Coronary artery (tissue), 2 donors: Measurements from ENCODE around the gene GRK2.

ENCODE experiments used
- DNase-seq: peaks from one replicate; pipeline ENCODE4 v3.0.0-alpha.2; 2017; ENCODE audit warnings: low spot score
- H3K27ac ChIP-seq, 2 donors: fragments of 200-600 bp; sonication (generic); one replicate each; pipeline ENCODE4 v1.5.1; 2016 to 2019
- H3K4me3 ChIP-seq: fragments of 200-600 bp; sonication (generic); 2 replicates; pipeline ENCODE4 v1.5.1; 2016; ENCODE audit warnings: mild to moderate bottlenecking, moderate library complexity
- TF ChIP-seq, protein P1 (sequence below): fragments of 200-600 bp; sonication (generic); IDR thresholded peaks from one replicate; pipeline ENCODE4 v1.5.1; 2019; ENCODE audit warnings: antibody characterized with exemption

The GRK2 gene

DNA sequence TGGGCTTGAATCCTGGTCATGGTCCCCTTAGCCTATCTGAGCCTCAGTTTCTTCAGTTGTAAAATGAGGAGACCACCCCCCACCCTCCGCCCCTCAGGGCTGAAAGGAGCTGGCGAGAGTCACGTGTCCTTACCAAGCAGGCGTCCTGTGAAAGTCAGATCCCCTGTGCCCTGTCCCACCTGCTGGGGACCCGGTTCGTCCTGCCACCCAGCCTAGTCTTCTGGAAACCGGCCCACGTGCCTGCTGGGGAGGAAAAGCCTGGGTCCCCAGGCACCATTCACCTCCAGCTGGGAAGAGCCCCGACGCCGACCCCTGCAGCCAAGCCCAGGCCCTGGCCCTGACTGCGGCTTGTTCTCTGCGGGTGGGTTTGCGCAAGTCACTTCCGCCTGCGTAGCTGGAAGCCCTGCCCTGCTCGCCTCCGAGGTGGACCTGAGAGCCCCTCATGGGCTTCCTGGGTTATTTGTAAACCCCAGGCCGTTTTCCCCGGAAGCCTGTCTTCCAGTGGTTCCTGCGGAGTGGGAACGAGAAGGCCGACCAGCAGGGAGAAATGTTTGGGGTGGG, 36.4 kb downstream of the GRK2 start:
- Histone ChIP-seq H3K4me3 (peak overlapping the region; percentile 100), H3K27ac (peak overlapping the region; percentile 76 to 90)
- peak; percentile 75 for DNase-seq
- TF ChIP-seq, protein P1, sequence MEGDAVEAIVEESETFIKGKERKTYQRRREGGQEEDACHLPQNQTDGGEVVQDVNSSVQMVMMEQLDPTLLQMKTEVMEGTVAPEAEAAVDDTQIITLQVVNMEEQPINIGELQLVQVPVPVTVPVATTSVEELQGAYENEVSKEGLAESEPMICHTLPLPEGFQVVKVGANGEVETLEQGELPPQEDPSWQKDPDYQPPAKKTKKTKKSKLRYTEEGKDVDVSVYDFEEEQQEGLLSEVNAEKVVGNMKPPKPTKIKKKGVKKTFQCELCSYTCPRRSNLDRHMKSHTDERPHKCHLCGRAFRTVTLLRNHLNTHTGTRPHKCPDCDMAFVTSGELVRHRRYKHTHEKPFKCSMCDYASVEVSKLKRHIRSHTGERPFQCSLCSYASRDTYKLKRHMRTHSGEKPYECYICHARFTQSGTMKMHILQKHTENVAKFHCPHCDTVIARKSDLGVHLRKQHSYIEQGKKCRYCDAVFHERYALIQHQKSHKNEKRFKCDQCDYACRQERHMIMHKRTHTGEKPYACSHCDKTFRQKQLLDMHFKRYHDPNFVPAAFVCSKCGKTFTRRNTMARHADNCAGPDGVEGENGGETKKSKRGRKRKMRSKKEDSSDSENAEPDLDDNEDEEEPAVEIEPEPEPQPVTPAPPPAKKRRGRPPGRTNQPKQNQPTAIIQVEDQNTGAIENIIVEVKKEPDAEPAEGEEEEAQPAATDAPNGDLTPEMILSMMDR: no peak

DNA sequence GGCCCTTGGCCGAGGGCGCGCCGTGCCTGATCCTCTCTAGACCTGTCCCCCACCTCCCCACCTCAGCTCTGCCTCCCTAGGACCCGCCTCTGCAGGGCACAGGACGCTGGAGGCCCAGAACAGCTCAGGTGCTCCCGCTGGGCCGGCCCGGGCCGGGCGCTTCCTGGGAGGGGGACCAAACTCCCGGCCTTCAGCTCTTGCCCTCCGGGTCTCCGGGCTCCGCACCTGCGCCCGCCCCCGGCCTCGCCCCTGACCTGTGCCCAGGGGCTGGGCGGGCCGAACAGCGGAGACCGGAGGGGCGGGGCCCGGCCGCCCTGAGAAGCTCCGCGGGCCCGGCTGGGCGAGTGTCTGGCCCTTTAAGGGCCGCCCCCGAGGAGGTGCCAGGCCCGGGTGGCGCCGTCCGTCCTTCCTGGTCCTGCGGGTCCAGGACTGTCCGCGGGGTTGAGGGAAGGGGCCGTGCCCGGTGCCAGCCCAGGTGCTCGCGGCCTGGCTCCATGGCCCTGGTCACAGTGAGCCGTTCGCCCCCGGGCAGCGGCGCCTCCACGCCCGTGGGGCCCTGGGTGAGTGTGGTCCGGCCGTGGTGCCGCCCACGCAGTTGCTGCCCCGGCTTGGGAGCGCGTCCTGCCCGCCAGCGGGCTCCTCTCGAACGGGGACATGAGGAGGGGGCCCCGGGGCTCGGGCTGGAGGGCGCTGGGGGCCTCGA, 37.0 kb downstream of the GRK2 start, which contains the start of gene SSH3:
SSH3 (plus strand) TSS at position 399 of the 703 bp plus-strand sequence; CDS start at position 495, 96 bp downstream.
- TF ChIP-seq, protein P1: no peak
- peak; percentile 80 for DNase-seq
- peak within 1 kb of the TSS; percentile 100 for H3K4me3 ChIP-seq
- H3K27ac ChIP-seq: peak within 1 kb of the TSS; percentile 76 to 90

DNA sequence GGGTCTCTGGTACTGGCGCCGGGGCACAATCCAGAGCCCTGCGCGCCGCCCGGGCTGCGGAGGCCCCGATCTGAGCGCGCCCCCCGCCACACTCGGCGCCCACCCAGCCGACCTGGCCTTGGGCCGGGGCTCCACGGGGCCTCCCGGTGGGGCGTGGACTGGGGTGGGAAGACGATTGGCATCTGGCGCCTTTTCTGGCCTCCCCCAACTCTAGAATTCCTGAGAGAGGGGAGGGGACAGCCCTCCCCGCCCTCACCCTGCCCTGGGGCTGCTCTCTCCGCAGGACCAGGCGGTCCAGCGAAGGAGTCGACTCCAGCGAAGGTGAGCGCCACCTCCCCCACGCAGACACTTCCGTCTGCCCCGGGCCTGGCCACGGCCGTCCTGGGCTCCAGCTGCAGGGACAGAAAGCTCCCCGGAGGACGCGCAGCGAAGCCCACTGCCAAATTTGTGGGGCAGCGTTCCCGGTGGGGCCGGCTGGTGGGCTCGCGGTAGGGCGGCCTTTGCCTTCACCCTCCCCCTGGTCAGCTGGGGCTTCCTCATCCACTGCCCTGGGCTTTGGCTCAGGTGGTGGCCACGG, 37.6 kb downstream of the GRK2 start:
- DNase-seq: no peak
- TF ChIP-seq, protein P1: no peak
- peak overlapping the region; percentile 100 for H3K4me3 ChIP-seq
- peak overlapping the region; percentile 76 to 90 for H3K27ac ChIP-seq

DNA sequence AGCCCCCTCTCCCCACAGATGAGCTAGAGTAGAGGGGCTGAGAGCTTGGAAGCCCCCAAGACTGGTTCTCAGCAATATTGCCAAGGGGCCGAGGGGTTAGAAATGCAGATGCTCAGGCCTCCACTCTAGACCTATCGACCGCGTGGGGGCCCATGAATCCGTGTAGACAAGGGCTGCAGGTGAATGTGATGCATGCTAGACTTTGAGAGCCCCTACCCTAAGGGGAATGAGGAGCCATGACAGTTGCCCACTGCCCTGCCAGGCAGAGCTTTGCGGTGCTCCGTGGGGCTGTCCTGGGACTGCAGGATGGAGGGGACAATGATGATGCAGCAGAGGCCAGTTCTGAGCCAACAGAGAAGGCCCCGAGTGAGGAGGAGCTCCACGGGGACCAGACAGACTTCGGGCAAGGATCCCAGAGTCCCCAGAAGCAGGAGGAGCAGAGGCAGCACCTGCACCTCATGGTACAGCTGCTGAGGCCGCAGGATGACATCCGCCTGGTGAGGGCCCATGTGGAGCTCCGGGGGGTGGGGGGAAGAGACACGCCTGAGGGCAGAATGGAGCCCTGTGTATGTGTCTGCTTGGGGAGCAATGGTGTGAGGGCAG, 38.3 kb downstream of the GRK2 start:
- Histone ChIP-seq H3K27ac (peak overlapping the region in 1 of 2 donors; percentile 90), H3K4me3 (peak overlapping the region; percentile 100)
- TF ChIP-seq, protein P1: no peak
- DNase-seq: peak; percentile 67

DNA sequence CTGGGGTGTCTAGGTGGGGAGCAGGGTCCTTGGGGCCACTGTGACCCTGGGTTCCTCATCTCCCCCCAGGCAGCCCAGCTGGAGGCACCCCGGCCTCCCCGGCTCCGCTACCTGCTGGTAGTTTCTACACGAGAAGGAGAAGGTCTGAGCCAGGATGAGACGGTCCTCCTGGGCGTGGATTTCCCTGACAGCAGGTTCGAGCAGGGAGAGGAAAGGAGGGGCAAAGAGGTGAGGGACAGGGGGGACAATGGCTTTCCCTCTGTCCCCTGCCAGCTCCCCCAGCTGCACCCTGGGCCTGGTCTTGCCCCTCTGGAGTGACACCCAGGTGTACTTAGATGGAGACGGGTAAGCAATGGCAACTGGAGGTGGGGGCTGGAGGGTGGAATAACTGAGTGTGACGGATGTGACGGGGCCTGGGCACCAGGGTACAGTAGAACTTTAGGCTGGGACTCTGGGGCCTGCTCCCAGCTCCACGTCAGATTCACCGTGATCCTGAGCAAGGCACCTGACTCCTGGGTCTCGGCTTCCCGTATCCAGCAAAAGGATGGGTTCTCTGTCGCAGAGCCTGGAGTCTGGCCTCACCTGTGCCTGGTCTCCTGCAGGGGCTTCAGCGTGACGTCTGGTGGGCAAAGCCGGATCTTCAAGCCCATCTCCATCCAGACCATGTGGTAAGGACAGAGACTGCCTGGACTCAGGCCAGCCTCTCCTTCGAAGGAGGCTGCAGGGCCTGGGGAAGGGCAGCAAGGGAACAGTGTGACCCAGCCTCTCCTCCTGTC, 40.7 kb downstream of the GRK2 start:
- no peak overlapping the region for H3K4me3 ChIP-seq
- no peak overlapping the region for H3K27ac ChIP-seq
- DNase-seq: peak; percentile 71
- TF ChIP-seq, protein P1: no peak

DNA sequence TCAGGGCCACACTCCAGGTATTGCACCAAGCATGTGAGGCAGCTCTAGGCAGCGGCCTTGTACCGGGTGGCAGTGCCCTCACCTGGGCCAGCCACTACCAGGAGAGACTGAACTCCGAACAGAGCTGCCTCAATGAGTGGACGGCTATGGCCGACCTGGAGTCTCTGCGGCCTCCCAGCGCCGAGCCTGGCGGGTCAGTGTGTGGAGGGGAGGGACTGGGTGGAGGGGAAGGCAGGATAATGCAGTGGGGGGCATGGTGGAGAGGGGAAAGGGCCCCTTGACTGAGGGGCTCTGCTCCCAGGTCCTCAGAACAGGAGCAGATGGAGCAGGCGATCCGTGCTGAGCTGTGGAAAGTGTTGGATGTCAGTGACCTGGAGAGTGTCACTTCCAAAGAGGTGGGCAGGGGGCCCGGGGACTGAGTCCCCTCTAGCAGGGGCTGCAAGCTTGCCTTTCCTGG, 41.3 kb downstream of the GRK2 start:
- Histone ChIP-seq H3K4me3 (no peak overlapping the region), H3K27ac (no peak overlapping the region)
- no peak for DNase-seq
- TF ChIP-seq, protein P1: no peak
